GM12864 (cell line): ENCODE measurements around the gene TMEM131.

ENCODE experiments used
- DNase-seq: peaks from one replicate; pipeline ENCODE4 v3.0.0-alpha.2; 2011; ENCODE audit warnings: low read depth
- H3K4me3 ChIP-seq: 2 replicates; pipeline ENCODE4 v1.5.1; 2011; ENCODE audit warnings: mild to moderate bottlenecking, low read depth, low read length, control low read depth
- CTCF ChIP-seq: IDR thresholded peaks from 2 replicates; pipeline ENCODE4 v1.5.1; 2011; ENCODE audit warnings: low read depth, mild to moderate bottlenecking, moderate library complexity, low read length, control low read depth, inconsistent platforms; ENCODE audit errors: missing control alignments

TMEM131 gene

GRCh38 chr2:97801028-97801427 lies 194.7 kb downstream of the TMEM131 start:
- DNase-seq = no peak
- no peak overlapping the region for H3K4me3 ChIP-seq
- TF ChIP-seq CTCF = no peak

GRCh38 chr2:97798416-97798815 lies 197.3 kb downstream of the TMEM131 start:
- H3K4me3 ChIP-seq = no peak overlapping the region
- no peak for TF ChIP-seq CTCF
- DNase-seq = no peak

- TF ChIP-seq CTCF = no peak
- DNase-seq = no peak
- no peak overlapping the region for H3K4me3 ChIP-seq
Observed at GRCh38 chr2:97797355-97797754, 198.4 kb downstream of the TMEM131 start.

GRCh38 chr2:97796465-97797126 lies 199.2 kb downstream of the TMEM131 start:
- no peak for DNase-seq
- TF ChIP-seq CTCF = no peak
- no peak overlapping the region for H3K4me3 ChIP-seq

- no peak for TF ChIP-seq CTCF
- DNase-seq = no peak
- H3K4me3 ChIP-seq = no peak overlapping the region
Observed at GRCh38 chr2:97792416-97792815, 203.3 kb downstream of the TMEM131 start.

- TF ChIP-seq CTCF = no peak
- DNase-seq = no peak
- no peak overlapping the region for H3K4me3 ChIP-seq
Observed at GRCh38 chr2:97788986-97789644, 206.6 kb downstream of the TMEM131 start.

- DNase-seq = no peak
- H3K4me3 ChIP-seq = no peak overlapping the region
- no peak for TF ChIP-seq CTCF
Observed at GRCh38 chr2:97785818-97786217, 209.9 kb downstream of the TMEM131 start.
